HG03469 (cell line): ENCODE measurements around the gene SMC2.

Experiments
- ATAC-seq: cut with Tn5 transposase; IDR thresholded peaks from one replicate; pipeline ENCODE4 v1.9.1; 2021; ENCODE audit warnings: mild to moderate bottlenecking, moderate library complexity, moderate number of reproducible peaks; ENCODE audit not compliant: unreplicated experiment

The SMC2 gene

DNA sequence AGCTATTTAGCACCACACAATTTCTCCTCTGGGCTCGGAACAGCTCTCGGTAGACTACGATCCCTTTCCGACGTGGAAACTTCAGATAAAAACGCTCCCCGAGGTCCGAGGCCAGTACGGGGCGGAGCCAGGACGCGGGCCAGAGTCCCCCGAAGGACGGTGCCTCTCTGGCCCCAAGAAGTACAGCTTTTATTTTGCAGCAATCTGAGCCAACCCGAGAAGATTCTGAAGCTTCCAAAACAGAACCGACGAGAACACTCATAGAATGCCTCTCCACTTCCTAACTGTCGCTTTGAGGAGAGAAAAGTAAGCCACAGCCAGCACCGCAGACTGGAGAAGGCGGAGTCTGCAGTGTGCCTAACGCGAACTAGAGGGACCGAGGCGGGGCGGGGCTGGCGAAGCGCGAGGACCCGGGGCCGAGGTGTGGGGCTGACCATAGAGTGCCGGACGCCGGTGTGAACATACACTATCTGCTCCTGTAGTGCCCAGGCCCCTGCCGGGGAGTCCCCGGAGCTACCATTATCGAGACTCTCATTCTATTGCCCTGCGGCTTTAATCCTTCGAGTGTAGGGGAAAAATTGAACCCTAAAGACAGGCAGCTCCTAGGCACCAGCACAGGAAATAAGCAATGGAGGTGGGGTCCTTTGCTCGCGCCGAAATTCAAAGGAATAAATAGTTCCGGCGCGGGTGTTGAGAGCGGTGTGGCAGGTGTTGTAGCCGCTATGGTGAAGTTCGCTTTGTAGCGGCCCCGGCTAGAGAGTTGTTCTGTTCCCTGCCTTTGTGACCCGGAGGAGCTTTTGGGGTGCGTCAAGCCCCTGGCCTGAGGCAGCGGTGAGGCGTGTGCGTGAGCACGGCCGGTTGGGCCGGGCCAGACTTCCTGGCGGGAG is at the start of gene SMC2:
Gene SMC2, plus strand, starts transcription at position 663 of the 887 bp plus-strand sequence. CDS start 1,076 bp downstream, outside the sequence.
- peak; percentile 86 for ATAC-seq

DNA sequence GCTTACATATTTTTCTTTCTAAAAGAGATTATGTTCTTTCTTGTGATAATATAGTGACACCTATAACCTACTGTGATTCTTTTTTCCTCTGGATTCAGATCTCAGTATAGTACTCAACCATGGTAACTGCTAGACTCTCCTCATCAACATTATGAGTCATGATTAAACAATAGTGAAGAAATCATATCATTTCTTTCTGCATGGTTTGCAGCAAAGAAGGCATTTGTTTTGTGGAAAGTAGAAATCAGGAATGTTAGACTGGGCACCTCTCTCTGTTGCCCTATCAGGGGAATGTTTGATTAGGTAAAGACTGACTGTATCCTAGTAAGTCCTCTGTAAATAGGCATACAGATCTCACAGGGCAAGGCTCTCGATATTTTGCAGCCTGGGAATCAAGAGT is 25.6 kb upstream of the SMC2 start:
- ATAC-seq: no peak

DNA sequence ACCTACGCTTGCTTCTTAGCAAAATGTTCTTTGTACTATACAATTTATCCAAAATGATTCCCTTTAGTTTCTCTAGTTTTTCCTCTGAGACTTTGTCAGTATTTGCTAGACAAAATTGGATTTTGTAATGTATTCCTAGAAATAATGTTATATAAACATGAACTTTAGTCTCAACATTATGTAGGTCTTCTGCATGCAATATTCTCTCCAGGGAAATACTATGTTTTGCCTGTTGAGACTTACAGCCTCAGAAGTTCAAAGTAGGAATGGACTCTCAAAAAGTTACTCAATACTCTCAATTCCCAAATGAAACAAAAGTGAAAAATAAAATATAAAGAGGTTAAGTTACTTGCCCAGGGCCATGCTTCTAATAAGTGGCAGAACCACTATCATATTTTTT is 24.8 kb upstream of the SMC2 start:
- no peak for ATAC-seq

DNA sequence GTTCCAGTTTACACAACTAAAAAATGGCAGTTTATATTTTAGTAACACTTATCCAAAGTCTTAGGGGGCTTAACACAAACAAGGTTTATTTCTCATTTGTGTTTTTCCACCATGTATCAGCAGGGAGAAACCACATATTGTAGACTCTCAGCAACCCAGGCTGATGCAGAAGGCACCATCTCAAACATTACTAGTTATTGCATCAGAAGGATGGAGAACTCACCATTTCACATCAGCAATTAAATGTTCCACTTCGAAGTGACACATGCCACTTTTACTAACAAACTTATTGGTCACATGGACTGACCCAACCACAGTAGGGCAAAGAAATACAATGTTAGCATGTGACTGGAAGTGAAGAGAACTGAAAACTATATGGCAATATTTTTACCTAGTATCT is 22.5 kb upstream of the SMC2 start:
- no peak for ATAC-seq

DNA sequence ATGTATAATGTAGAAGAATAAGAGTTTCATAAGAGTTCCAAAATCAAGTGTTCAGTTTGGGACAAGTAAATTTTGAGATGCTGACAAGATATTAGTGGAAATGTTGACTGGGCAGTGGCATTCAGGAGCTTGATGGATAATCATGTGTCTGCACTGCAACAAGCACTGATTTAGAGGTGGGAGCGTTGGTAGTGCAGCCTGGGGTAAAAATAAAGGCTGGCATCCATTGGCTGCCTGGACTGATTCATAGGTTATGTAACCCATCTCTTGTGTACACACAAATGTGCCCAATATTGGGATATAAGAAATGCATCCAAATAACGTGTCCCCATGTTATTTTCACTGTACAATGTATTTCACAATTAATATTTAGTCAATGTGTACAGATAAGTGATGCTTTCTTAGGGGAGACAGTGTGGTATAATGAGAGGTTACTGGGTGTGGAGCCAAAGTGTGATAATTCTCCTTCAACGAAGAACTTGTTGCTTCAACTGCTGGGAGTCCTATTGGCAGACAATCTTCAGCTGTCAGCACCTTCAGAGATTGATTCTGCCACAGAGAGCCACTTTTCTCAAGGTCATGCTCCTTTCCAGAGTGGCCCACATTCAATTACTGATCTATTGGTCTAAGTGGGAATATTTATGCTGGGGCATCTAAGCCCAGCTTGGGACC is 20.9 kb upstream of the SMC2 start:
- no peak for ATAC-seq

DNA sequence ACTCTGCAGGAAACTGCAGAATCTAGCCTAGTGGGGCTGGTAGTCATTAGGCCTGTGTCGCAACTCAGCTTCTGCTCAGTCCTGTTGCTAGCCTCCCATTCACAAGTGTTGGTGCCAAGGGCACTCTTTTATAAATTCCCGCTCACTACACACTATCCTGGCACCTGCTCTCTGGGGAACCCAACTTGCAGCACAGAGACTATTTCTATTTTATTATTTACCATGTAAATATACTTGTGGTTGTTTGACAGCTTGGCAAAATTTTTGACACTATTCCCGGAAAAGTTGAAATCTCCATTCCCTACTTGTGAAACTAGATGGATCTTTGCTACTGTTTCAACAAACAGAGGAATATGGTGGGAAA is 20.4 kb upstream of the SMC2 start:
- ATAC-seq: no peak

DNA sequence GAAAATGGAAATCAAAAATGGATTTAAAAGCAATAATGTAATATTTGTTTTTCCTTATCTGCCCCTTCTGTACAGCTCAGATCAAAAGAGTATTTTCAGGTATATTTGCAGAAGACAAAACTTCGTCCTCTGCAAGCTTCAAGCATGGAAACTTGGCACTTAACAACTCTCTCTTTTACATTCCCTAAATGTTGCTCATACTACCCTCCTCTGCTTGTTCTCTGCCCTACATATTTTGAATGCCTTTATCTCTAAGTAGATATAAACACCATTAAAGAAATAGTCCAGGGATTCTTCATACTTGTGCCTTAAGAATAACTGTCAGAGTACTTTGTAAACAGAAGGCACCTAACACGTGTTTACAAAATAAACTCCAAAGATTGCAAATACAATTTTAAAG is 19.2 kb upstream of the SMC2 start:
- ATAC-seq: no peak

DNA sequence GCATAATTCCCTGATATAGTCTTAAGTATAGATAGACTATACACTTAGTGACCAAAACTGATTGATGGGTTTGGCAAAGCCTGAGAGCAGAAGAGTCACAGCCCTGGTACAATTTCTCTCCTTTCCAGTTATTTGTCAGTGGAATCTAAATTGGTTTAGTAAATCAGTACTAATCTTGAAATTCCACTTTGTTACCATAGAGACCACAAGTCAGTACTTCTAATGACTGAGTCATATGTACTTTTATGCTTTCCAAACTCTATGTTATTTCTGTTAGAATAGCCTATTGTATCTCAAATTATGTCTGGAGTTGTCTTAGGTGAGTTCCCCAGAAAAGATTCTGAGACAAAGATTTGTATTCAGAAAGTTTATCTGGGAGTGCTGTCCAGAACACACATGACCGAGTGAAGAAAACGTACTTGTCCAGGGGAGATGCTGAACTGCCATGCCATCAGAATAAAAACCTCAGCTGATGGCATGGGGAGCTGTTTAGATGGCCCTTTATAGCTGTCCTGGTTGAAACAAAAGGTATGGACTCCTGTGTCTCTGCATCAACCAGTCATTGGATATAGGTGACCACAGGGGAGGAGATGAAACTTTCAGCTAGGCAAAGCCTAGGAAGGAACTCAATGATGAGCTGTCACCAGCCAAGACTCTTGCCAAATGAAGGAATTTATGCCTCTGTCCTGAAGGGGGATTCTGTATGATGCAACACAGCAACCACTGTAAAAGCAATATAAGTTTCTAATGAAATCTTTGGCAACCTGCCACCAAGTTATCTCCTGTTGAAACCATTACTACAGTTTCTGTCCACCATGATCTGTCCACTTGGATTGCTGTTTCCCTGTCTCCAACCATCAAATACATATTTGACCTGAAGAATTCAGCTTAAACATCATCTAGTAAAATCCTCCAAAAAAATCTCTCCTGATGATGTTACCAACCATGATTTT is 18.0 kb upstream of the SMC2 start:
- ATAC-seq: no peak

DNA sequence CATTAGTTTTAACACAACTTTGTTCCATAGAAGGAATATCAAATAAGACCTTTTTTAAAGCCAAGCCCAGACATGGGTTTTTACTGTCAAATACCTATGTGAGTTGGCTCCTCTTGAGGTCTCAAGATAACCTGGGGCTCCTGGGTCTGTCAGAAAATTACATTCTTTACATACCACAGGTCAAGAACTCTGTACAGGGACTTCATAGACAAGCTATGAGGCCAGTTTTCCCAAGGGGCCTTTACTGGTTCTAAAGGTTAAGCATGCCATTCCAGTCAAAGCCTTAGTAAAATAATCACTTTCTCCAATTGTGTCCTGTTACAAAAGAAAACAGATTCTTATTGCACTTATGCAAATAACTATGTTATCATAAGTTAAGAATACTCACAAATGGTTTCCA is 15.5 kb upstream of the SMC2 start:
- ATAC-seq: no peak

DNA sequence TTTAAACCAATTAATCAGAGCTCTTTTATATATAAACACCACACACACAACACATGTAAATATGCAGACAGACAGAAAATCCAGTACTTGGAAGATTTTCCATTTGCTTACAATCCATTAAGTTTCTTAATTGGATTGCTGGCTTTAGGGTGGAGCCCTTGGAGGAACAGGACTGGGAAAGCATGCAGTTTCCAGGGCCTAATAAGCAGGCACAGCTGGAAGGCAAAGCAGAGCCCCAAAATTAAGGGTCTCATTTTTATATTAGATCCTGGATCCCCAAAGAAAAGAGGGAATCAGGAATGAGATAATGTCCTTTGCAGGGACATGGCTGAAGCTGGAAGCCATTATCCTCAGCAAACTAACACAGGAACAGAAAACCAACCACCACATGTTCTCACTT is 13.1 kb upstream of the SMC2 start:
- ATAC-seq: no peak

DNA sequence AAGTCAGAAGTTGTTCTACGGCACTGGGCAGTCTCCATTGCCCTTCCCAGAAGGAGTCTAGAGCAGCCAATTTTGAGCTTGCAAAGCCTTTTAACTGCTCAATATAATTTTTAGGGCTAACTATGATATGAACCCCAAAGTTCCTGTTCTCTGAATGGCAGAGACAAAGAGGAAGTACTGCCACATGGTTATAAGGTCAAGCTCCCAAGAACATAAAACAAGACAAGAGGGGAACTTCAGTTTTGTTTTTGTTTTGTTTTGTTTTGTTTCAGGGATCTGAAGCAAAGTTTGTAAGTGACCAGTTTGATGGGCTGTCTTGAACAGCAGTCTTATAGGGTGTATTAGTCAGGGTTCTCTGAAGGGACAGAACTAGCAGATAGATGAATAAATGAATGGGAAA is 11.9 kb upstream of the SMC2 start:
- no peak for ATAC-seq

DNA sequence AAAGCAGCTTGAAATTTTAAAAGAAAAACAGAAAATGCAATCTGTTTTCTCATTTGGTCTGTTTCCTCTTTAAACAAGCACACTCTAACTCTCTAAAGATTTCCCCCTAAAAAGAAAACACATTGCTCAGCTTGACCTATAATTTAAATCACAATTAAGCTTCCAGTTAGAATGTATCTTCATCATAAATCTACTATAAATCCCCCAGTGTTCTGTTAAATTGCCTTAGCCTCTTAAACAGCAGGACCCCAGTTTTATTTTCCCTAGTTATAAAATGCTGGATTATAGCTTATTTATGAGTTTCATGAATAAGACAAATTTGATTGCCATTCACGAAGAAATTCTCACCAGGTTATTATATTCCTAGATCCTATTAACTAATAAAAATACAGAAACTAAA is 8.6 kb upstream of the SMC2 start:
- ATAC-seq: no peak

DNA sequence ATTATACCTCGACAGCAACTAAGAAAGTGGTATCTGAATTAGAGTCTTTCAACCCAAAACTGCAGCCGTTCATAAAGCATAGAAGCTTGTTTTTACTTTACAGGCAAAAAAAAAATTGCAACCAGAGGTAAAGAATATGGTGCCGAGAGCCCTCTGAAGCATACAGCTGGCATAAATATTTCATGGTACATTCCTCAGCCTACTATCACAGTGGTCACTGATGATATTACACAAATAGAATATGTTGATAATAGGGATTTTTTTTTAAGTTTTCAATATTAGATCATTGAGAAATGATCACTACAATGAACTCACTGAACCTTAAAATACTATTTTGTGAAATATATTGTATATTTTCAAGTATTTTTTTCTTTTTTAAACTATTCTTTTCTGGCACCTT is 6.2 kb upstream of the SMC2 start:
- no peak for ATAC-seq

DNA sequence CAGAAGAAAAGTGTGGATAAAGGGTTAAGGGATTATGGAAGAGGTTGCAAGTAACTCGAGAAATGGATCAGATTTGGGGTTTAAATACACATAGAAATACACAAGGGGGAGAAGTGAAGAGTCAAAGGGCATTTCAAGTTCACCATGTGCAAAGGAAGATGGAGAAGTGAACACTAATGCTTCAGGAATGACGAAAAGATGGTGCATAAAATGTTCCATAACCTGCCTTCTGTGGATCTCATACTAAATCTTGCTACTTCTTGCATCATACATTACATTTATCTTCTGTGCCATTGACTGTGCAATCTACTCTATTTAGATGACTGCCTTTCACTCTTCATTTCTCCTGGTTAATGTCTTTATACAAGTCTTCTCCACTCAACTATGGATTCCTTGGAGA is 5.7 kb upstream of the SMC2 start:
- ATAC-seq: no peak

DNA sequence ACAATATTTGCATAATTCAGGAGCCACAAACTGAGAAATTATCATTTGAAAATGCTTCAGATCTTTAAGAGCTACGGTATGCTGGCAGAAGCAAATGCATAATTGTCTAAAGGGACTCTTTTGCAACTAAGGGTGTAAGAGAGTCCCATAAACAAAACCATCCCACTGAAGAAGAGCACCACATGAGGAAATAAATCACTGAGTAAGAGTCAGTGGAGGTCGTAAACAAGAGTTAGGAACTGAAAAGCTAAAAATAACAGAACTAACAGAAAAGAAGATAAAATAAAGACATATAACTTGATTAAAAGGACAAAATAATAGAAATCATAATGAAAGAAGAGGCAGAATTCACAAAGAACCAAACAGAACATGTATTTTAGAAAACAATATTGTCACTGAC is 3.5 kb upstream of the SMC2 start:
- no peak for ATAC-seq

DNA sequence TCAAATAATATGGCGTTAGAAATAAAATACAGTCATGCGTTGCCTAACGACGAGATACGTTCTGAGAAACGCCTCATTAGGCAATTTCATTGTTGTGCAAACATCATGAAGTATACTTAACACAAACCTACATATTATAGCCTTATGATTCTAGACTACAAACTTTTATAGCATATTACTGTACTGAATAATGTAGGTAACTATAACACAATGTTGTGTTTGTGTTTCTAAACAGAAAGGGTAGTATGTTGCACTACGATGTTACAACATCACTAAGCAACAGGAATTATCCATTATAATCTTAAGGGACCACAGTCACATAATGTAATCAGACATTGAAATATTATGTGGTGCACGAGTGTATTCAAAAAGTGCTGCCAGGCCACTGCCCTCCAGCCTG is 3.0 kb upstream of the SMC2 start:
- no peak for ATAC-seq

DNA sequence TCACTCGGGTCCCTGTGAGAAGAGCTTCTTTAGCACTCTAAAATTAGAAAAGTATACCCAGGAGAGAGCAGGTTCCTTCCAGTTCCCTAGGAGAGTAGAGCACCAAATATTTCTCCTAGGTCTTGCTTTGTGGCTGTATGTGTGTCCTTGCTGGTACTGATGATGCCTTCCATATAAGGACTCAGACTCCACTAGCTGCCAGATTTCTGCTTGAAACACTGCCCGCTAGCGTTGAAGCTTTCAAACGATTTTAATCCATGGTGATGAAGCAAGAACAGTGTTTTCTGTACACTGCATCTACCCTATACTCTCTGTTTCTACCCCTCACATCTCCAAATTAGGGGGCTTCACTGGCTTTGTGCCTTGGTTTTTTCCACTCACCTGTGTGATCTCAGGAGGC is 2.4 kb upstream of the SMC2 start:
- peak; percentile 24 for ATAC-seq

DNA sequence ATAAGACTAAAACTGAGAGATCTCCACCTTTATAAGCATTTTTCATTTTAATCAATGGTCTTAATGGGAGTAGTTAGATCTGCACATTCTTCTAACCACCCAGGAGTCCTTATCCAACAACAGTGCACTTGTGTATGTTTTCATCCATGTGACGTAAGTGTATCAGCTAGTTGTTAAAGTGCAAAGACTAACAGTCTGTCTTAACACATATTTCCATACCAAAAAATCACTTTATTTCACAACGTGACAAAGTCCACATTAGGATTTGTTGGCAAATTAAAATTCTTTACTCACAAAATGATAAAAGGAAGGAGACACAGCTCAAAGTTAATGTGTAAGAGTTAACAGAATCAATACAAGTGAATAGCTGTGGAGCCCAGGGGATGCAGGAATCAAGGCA is 1.9 kb upstream of the SMC2 start:
- no peak for ATAC-seq

DNA sequence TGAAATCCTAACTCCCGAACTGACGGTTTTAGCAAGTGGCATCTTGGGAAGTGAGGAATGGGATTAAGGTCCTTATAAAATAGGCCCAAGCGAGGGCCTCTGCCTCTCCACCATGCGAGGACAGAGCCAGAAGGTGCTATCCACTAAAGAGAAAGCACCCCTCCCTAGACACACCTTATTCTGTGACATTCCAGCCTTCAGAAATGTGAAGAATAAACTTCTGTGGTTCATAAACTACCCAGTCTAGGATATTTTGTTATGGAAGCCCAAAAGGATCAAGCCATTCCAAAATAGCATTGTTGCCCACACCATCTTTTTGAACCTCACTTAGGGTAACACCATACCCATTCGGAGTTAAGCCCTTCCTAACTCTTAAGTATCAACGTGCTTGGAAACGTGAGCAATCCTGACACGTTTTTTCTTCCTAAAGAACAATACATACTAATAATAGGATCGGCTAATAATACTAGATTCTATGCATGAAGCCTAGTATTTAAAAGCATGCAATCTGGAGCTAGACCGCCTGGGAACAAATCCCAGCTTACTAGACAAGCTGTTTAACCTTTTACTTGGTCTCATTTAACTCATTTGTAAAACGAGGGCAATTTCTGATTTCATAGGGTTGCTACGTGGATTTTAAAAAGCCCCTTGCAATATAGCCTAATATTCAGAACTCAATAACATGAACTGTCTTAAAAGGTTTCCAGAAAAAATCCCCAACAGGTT is 1.1 kb upstream of the SMC2 start:
- ATAC-seq: no peak

DNA sequence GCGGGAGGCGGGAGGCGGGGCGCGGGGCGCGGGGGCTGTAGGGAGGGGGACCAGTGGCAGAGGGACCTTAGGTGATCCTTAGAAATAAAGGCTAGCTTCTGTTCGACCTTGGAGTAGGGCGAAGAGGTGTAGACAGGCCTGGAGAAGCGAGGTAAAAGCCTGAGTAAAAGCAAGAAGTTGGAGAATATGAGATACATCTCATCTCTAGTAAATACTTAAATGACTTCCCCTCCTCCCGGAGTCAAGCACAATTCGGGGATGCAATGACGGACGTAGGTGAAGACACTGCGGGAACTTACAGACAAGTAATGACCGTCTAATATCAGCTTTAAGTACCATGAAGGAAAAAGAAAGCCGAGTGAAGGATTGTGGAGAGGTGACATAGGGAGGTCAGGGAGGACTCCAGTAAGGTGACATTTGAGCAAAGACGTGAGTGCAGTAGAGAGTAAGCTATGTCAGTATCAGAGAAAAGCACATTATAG is 466 bp downstream of the SMC2 start:
- no peak for ATAC-seq

DNA sequence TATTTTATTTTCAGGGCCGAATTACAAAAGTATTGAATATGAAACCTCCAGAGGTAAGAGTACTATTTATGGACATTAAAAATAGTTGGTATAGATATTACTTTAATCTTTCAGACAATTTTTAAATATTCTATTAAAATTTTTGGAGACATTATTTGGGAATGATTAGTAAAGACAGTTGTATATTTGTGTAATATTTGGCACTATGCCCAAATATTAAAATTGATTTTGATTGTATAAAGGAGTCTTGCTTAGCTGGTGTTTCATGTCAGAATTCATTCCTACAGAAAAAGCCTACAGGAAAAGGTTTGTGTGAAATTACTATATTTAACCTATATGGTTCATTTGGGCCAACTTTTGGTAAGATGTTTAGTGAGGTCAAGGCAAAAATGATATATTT is 5.5 kb downstream of the SMC2 start:
- ATAC-seq: no peak
